Activated B cell treated with CpG ODN at 0.5 μM for 24 hours (primary cell): ENCODE data around the gene ABLIM2. TPM values are rescaled to one million over a fixed set of nuclear protein-coding genes. Genes with fewer than 3 reads are reported as not detected.

Experiments used
- ATAC-seq: fragments of 200-7000 bp; cut with Tn5 transposase; one replicate; pipeline ENCODE4 v1.10.0; 2021; ENCODE audit warnings: low read depth, mild to moderate bottlenecking, moderate library complexity
- CTCF ChIA-PET: fragments of 350-600 bp; sonication (Branson Sonifier 250); formaldehyde crosslinking; loops from one replicate; lab custom pipeline; 2021; ENCODE audit warnings: antibody characterized with exemption; lab: Charles Lee
- POLR2A ChIA-PET: fragments of 350-600 bp; sonication (Branson Sonifier 250); formaldehyde crosslinking; loops from one replicate; lab custom pipeline; 2021; ENCODE audit warnings: antibody characterized with exemption; lab: Charles Lee
- DNase-seq: peaks from one replicate; pipeline ENCODE4 v3.0.0; 2022
- H3K27ac Mint-ChIP-seq: one replicate; pipeline ENCODE4 v1.8.0; 2020; ENCODE audit warnings: mixed read lengths
- H3K27me3 Mint-ChIP-seq: one replicate; pipeline ENCODE4 v1.8.0; 2021; ENCODE audit warnings: mixed read lengths
- H3K36me3 Mint-ChIP-seq: one replicate; pipeline ENCODE4 v1.8.0; 2021; ENCODE audit warnings: low read depth, mixed read lengths
- H3K4me1 Mint-ChIP-seq: one replicate; pipeline ENCODE4 v1.8.0; 2021; ENCODE audit warnings: mixed read lengths
- H3K4me3 Mint-ChIP-seq: one replicate; pipeline ENCODE4 v1.8.0; 2020; ENCODE audit warnings: mild to moderate bottlenecking, mixed read lengths
- H3K9me3 Mint-ChIP-seq: one replicate; pipeline ENCODE4 v1.8.0; 2020; ENCODE audit warnings: mixed read lengths
- intact Hi-C: fragments of 100-400 bp; cut with micrococcal nuclease; formaldehyde crosslinking; loops from one replicate; pipeline ENCODE4 v1.15.1; 2024
- total RNA-seq: library from RNA; stranded (reverse); gene quantifications from 2 replicates; pipeline ENCODE4 v1.2.3, GENCODE V29; 2022
- TF ChIP-seq, protein P1 (sequence below): fragments of 200-600 bp; IDR thresholded peaks from one replicate; pipeline ENCODE4 v1.8.0; 2022; ENCODE audit warnings: antibody characterized with exemption, mild to moderate bottlenecking

Gene ABLIM2
- total RNA-seq, 1 donor from 2014 or later: 5.2 TPM

DNA sequence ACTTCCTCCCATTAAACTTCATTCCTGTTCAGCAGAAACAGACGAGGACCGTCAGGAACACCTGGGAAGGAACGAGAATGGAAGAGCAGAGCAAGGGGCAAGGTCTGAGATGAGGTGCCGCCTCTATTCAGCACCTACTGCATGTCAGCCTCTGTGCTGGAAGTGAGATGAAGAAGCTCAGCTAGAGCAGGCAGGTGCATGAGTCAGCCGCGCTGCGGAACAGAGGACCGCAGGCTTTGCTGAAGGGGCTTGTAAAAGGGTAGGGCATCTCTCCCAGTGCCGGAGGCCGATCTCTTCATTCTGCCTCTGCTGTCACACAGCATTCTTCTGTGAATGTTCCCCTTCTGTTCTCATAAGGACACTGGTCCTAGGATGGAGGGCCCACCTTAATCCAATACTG, 6.1 kb upstream of the ABLIM2 start:
- ATAC-seq: no peak
- no peak for DNase-seq
- Mint-ChIP-seq H3K4me1 (peaks cover 57% of the 10 kb centered on the region), H3K36me3 (no peaks in the 10 kb centered on the region), H3K27ac (peak overlapping the region; percentile 62), H3K4me3 (no peak overlapping the region), H3K9me3 (peaks cover 4% of the 10 kb centered on the region), H3K27me3 (no peaks in the 10 kb centered on the region)
- ChIA-PET CTCF (interaction anchor here (1.4 kb wide), 1 partner anchor 12 kb away, joined by 5 read pairs; no protein-coding TSS in a partner anchor), POLR2A (interaction anchor here (3.8 kb wide), 1 partner anchor 35 kb away, joined by 87 read pairs; the partner anchor contains the start of gene SH3TC1)
- TF ChIP-seq, protein P1, sequence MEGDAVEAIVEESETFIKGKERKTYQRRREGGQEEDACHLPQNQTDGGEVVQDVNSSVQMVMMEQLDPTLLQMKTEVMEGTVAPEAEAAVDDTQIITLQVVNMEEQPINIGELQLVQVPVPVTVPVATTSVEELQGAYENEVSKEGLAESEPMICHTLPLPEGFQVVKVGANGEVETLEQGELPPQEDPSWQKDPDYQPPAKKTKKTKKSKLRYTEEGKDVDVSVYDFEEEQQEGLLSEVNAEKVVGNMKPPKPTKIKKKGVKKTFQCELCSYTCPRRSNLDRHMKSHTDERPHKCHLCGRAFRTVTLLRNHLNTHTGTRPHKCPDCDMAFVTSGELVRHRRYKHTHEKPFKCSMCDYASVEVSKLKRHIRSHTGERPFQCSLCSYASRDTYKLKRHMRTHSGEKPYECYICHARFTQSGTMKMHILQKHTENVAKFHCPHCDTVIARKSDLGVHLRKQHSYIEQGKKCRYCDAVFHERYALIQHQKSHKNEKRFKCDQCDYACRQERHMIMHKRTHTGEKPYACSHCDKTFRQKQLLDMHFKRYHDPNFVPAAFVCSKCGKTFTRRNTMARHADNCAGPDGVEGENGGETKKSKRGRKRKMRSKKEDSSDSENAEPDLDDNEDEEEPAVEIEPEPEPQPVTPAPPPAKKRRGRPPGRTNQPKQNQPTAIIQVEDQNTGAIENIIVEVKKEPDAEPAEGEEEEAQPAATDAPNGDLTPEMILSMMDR: no peak
- intact Hi-C loops: no loop called here

GRCh38 chr4:8164194-8164565, 5.6 kb upstream of the ABLIM2 start:
- Mint-ChIP-seq H3K27me3 (no peaks in the 10 kb centered on the region), H3K4me3 (no peak overlapping the region), H3K27ac (no peak overlapping the region), H3K36me3 (no peaks in the 10 kb centered on the region), H3K4me1 (peaks cover 61% of the 10 kb centered on the region), H3K9me3 (peaks cover 4% of the 10 kb centered on the region)
- ChIA-PET POLR2A (interaction anchor here (1.9 to 3.8 kb wide), 2 partner anchors 35 to 37 kb away, joined by 33 to 87 read pairs; partner anchors contain the start of gene SH3TC1), CTCF (no interaction called here)
- intact Hi-C loops: no loop called here
- no peak for DNase-seq
- ATAC-seq: no peak
- TF ChIP-seq, protein P1: no peak

- CTCF ChIA-PET: interaction anchor here (0.8 to 1.8 kb wide), 3 partner anchors 9 to 29 kb away, joined by 5 to 10 read pairs (median 7); no protein-coding TSS in a partner anchor
- peaks cover 65% of the 10 kb centered on the region for H3K4me1 Mint-ChIP-seq
- TF ChIP-seq, protein P1: no peak
- DNase-seq (no peak), ATAC-seq (no peak)
- POLR2A ChIA-PET: interaction anchor here (0.8 to 3.8 kb wide), 8 partner anchors 9 to 74 kb away, joined by 4 to 87 read pairs (median 14); partner anchors contain the start of gene SH3TC1
- peaks cover 4% of the 10 kb centered on the region for H3K9me3 Mint-ChIP-seq
- H3K27ac Mint-ChIP-seq: peak overlapping the region; percentile 75
- intact Hi-C loops: no loop called here
- H3K27me3 Mint-ChIP-seq: no peaks in the 10 kb centered on the region
- H3K4me3 Mint-ChIP-seq: no peak overlapping the region
- H3K36me3 Mint-ChIP-seq: peaks cover 3% of the 10 kb centered on the region
Observed at GRCh38 chr4:8163436-8164193, 5.0 kb upstream of the ABLIM2 start.

- Mint-ChIP-seq H3K27me3 (no peaks in the 10 kb centered on the region), H3K9me3 (no peaks in the 10 kb centered on the region), H3K4me1 (peaks cover 65% of the 10 kb centered on the region), H3K36me3 (peaks cover 3% of the 10 kb centered on the region), H3K4me3 (peak overlapping the region; percentile 59), H3K27ac (peak overlapping the region; percentile 75)
- DNase-seq: no peak
- intact Hi-C loops: no loop called here
- TF ChIP-seq, protein P1: no peak
- ChIA-PET CTCF (interaction anchor here (0.8 to 1.8 kb wide), 3 partner anchors 9 to 29 kb away, joined by 5 to 10 read pairs (median 7); no protein-coding TSS in a partner anchor), POLR2A (interaction anchor here (0.6 to 3.8 kb wide), 14 partner anchors 9 to 1588 kb away, joined by 3 to 87 read pairs (median 5); partner anchors contain the start of genes MAN2B2 and SH3TC1)
- peak; percentile 6 for ATAC-seq
Observed at GRCh38 chr4:8163026-8163425, 4.4 kb upstream of the ABLIM2 start.

- intact Hi-C loops: loop anchor here (1.0 kb wide), 3 partner anchors 10 to 37 kb away; partner anchors contain the start of gene SH3TC1
- H3K27me3 Mint-ChIP-seq: no peaks in the 10 kb centered on the region
- H3K36me3 Mint-ChIP-seq: peaks cover 3% of the 10 kb centered on the region
- ATAC-seq (peak; percentile 37), DNase-seq (peak; percentile 47)
- ChIA-PET CTCF (interaction anchor here (0.8 to 1.8 kb wide), 3 partner anchors 10 to 30 kb away, joined by 5 to 10 read pairs (median 7); no protein-coding TSS in a partner anchor), POLR2A (interaction anchor here (0.6 to 3.8 kb wide), 15 partner anchors 10 to 1588 kb away, joined by 3 to 87 read pairs (median 5); partner anchors contain the start of genes MAN2B2 and SH3TC1)
- no peaks in the 10 kb centered on the region for H3K9me3 Mint-ChIP-seq
- peak overlapping the region; percentile 75 for H3K27ac Mint-ChIP-seq
- TF ChIP-seq, protein P1: no peak
- H3K4me3 Mint-ChIP-seq: peak overlapping the region; percentile 59
- peaks cover 67% of the 10 kb centered on the region for H3K4me1 Mint-ChIP-seq
Observed at GRCh38 chr4:8162625-8163024, 4.0 kb upstream of the ABLIM2 start.
